SU-DHL-6 (cell line): Measurements from ENCODE around the gene EBF3.

Experiments
- CTCF ChIP-seq: fragments of 200-600 bp; sonication (generic); IDR thresholded peaks from one replicate; pipeline ENCODE4 v1.5.1; 2017; ENCODE audit warnings: antibody characterized with exemption, mild to moderate bottlenecking, low read length, moderate library complexity; ENCODE audit not compliant: insufficient read depth, poor library complexity, severe bottlenecking
- EZH2phosphoT487 ChIP-seq: fragments of 200-600 bp; sonication (generic), shearing (Covaris generic); conservative IDR thresholded peaks from 2 replicates; pipeline ENCODE4 v1.6.1; 2018; ENCODE audit warnings: mild to moderate bottlenecking, antibody characterized with exemption, low read length, moderate library complexity, mixed read lengths

- TF ChIP-seq CTCF (no peak), EZH2phosphoT487 (no peak)
These were observed 52.5 kb downstream of the EBF3 start for GRCh38 chr10:129911451-129912165.
